ENCODE measurements around the gene COL24A1. TPM values are rescaled to one million over a fixed set of nuclear protein-coding genes. Genes with fewer than 3 reads are reported as not detected.
"Not testable (repeated sequence)": the region's sequence is repeated elsewhere in the genome, so short reads cannot be mapped to it uniquely, and the experiment has no call there.

The COL24A1 gene
- total RNA-seq, 1 donor from 2014 or later, result not detected

DNA sequence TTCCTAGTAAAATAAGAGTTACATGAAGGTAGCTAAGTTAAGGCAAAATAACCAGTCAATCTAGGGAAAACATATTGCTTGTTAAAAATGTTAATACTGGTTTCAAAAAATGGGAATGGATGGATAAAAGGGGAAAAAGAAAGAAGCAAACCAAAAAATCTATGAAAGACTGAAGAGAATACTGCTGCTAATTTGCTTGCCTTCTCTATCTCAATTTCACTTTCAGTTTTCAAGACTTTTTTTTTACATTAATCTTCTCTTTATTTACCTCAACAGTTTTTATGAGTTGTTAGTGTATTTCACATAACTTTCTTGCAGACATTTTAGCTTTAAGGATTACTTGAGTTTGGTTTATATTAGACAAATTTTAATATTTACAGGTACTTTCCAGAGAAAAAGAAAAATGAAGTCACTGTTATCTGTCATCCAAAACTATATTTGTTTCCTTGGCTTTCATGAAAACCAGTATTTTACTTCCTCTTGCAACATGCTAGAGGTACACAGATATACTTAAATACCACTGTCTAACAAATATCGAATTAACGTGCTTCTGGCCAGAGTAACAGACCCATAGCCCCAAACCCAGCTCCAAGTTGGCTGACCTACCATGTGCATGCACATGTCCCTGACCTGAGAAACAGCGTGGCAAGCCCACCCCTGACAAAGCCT lies 70.7 kb downstream of the COL24A1 start:
- CTCF ChIA-PET, result no interaction called here

GRCh38 chr1:86084998-86085397 lies 71.6 kb downstream of the COL24A1 start:
- H3K4me1 Mint-ChIP-seq, result peaks cover 1% of the 10 kb centered on the region
- intact Hi-C loops (cut with micrococcal nuclease), result no loop called here
- no peak for TF ChIP-seq CTCF (IDR thresholded peaks at IDR 0.05)
- ChIA-PET CTCF (no interaction called here), POLR2A (no interaction called here)
- ATAC-seq (ENCODE audit: low read depth), result no peak
- no peak overlapping the region for H3K27ac Mint-ChIP-seq
- no peaks in the 10 kb centered on the region for H3K27me3 Mint-ChIP-seq
- H3K9me3 Mint-ChIP-seq, result no peaks in the 10 kb centered on the region
- no peak for DNase-seq
- H3K4me3 Mint-ChIP-seq, result no peak overlapping the region
- H3K36me3 Mint-ChIP-seq (ENCODE audit: low read depth), result no peaks in the 10 kb centered on the region

More for the DNA sequence above, 70.7 kb downstream of the COL24A1 start:
- POLR2A ChIA-PET, result no interaction called here
- H3K27me3 Mint-ChIP-seq, result no peaks in the 10 kb centered on the region
- DNase-seq, result no peak
- intact Hi-C loops (cut with micrococcal nuclease), result no loop called here
- ATAC-seq (ENCODE audit: low read depth), result no peak
- H3K4me3 Mint-ChIP-seq, result no peak overlapping the region
- H3K4me1 Mint-ChIP-seq, result peaks cover 1% of the 10 kb centered on the region
- H3K27ac Mint-ChIP-seq, result no peak overlapping the region
- H3K9me3 Mint-ChIP-seq, result no peaks in the 10 kb centered on the region
- no peaks in the 10 kb centered on the region for H3K36me3 Mint-ChIP-seq (ENCODE audit: low read depth)
- TF ChIP-seq CTCF (IDR thresholded peaks at IDR 0.05), result no peak

DNA sequence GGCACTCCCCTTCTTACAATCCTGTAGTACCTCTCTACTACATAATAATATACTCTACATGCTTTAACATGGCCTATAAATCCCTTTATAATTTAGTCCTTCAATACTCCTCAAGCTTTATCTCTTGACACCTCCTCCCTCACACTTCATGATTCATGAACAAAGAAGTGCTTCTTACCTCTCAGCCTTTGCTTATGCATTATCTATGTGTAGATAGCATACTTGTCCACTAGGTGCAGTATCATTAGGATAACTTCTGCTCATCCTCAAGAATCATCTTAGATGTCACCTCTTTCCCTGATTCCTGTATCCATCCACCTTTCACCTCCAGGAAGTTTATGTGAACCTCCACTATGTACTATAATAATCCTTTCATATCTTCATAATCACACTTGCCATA lies 74.4 kb downstream of the COL24A1 start:
- intact Hi-C loops (cut with micrococcal nuclease), result no loop called here
- H3K9me3 Mint-ChIP-seq, result peaks cover 6% of the 10 kb centered on the region
- no peak overlapping the region for H3K4me3 Mint-ChIP-seq
- H3K27me3 Mint-ChIP-seq, result no peaks in the 10 kb centered on the region
- ChIA-PET CTCF (no interaction called here), POLR2A (no interaction called here)
- no peak for TF ChIP-seq CTCF (IDR thresholded peaks at IDR 0.05)
- no peak overlapping the region for H3K27ac Mint-ChIP-seq
- ATAC-seq (ENCODE audit: low read depth) (no peak), DNase-seq (no peak)
- peaks cover 1% of the 10 kb centered on the region for H3K4me1 Mint-ChIP-seq
- no peaks in the 10 kb centered on the region for H3K36me3 Mint-ChIP-seq (ENCODE audit: low read depth)

GRCh38 chr1:86072474-86072873 lies 84.1 kb downstream of the COL24A1 start:
- DNase-seq; CTCF ChIA-PET; H3K9me3 Mint-ChIP-seq; POLR2A ChIA-PET; H3K36me3 Mint-ChIP-seq (ENCODE audit: low read depth); H3K4me1 Mint-ChIP-seq; H3K27me3 Mint-ChIP-seq; intact Hi-C loops (cut with micrococcal nuclease); H3K27ac Mint-ChIP-seq; H3K4me3 Mint-ChIP-seq; ATAC-seq (ENCODE audit: low read depth): not testable (repeated sequence)

GRCh38 chr1:86071870-86072269 lies 84.7 kb downstream of the COL24A1 start:
- H3K27me3 Mint-ChIP-seq; H3K36me3 Mint-ChIP-seq (ENCODE audit: low read depth); H3K9me3 Mint-ChIP-seq; H3K4me1 Mint-ChIP-seq; H3K4me3 Mint-ChIP-seq; intact Hi-C loops (cut with micrococcal nuclease); CTCF ChIA-PET; DNase-seq; ATAC-seq (ENCODE audit: low read depth); POLR2A ChIA-PET; H3K27ac Mint-ChIP-seq: not testable (repeated sequence)

- H3K4me1 Mint-ChIP-seq, result no peaks in the 10 kb centered on the region
- no peaks in the 10 kb centered on the region for H3K36me3 Mint-ChIP-seq (ENCODE audit: low read depth)
- CTCF ChIA-PET, result no interaction called here
- DNase-seq (no peak), ATAC-seq (ENCODE audit: low read depth) (no peak)
- H3K27me3 Mint-ChIP-seq, result no peaks in the 10 kb centered on the region
- no peak for TF ChIP-seq CTCF (IDR thresholded peaks at IDR 0.05)
- POLR2A ChIA-PET, result no interaction called here
- no peaks in the 10 kb centered on the region for H3K9me3 Mint-ChIP-seq
- no peak overlapping the region for H3K27ac Mint-ChIP-seq
- intact Hi-C loops (cut with micrococcal nuclease), result no loop called here
- H3K4me3 Mint-ChIP-seq, result no peak overlapping the region
Observed at GRCh38 chr1:86069757-86070145, 86.8 kb downstream of the COL24A1 start.
